GM21390 (cell line): ENCODE measurements around the gene POR.

ENCODE experiments used
- ATAC-seq: cut with Tn5 transposase; IDR thresholded peaks from one replicate; pipeline ENCODE4 v1.9.1; 2021; ENCODE audit not compliant: unreplicated experiment

The POR gene

DNA sequence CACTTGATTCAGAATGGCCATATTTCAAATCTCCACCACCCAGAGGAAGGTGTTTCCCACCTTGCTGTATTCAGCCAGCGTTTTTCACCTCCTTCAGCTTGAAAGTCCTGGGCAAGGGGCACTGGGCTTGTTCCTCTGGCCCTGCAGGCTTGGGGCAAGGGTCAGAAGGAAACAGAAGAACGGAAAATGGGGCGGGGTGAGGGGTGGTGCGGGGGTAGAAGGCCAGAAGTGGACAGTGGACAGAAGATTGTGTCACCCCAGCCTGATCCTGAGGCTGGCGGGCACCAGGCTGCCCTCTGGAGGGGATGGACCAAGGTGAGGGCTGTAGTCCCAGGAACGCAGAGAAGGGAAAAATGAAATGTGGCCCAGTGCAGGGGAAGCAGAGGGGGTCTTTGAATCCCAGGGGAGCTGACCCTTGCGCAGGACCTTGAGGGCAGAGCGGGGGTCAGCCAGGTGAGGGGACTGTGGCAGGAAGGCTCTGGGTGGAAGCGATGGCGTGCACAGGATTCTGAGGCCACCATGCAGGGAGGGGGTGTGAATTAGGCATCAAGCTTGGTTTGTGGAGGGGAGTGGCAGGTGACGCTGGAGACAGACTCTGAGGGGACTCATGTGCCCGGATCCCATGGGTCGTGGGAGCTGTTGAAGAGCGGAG, 56.5 kb downstream of the POR start:
- ATAC-seq = no peak

DNA sequence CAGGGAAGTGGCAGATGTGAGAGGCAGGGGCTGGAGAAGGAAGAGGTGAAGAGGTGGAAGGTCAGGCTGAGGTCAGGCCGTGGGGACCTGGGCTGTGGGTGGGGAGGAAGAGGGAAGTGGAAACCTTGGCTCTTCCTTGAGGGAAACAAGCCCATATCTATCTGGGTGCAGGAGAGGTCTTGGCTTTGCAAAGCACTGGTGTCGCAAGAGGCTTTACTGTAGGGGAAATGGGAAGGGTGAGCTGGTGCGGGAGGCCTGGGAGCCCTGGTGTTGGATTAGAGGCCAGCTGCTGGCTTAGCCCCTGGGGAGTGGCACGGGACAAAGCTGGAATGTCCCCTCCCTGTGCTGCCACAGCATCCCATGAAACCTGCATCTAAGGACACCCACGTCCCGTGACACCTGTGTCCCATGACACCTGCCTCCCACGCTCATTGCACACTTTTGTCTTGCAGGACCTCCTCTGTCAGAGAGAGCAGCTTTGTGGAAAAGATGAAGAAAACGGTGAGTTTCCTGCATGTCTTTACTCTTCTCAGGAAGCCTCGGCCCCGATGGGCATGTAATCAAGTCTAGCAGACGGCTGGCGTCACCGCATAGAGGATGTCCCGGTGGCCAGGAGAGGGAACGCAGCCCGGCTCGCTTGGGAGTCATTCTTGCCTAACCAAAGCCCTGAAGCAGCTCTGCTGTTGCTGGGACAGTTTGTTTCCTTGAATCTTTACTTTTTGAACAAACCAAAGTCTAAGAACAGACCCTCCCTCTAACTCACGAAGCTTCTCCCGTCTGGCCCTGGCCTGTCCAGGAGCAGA, 57.2 kb downstream of the POR start:
- no peak for ATAC-seq

- no peak for ATAC-seq
These were observed 62.8 kb downstream of the POR start for GRCh38 chr7:75977743-75978142.

- no peak for ATAC-seq
These were observed 64.9 kb downstream of the POR start for GRCh38 chr7:75979759-75980429.

DNA sequence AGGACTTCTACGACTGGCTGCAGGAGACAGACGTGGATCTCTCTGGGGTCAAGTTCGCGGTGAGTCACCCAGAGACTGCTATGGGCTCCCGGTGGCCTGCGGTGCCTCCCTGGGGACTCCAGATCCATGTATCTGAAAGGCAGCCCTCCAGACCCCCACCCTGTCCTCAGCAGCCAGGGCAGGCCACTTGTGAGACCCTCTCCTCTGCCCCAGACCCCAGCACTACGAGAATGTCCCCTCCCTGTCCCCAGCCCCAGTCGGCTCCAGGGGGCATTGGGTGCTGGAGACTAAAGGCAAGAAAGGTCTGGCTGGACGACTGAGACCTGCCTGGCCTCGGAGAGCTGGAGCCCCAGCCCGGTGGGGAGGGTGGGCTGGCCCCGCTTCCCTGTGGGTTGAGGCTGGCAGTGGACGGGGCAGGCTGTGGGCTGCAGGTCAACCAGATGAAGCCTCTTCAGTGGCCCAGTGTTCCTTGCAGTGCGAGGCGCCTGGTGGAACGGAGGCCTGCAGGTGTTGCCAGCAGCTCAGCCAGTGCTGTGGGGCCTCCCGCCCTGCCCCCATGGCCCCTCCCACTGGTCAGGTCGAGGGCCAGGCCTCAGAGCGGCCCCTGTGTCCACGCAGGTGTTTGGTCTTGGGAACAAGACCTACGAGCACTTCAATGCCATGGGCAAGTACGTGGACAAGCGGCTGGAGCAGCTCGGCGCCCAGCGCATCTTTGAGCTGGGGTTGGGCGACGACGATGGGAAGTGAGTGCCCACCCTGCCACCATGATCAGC, 65.7 kb downstream of the POR start:
- ATAC-seq = no peak

- no peak for ATAC-seq
These were observed 66.2 kb downstream of the POR start for GRCh38 chr7:75981203-75981452.

GRCh38 chr7:75981453-75982305, 66.7 kb downstream of the POR start:
- ATAC-seq = no peak

DNA sequence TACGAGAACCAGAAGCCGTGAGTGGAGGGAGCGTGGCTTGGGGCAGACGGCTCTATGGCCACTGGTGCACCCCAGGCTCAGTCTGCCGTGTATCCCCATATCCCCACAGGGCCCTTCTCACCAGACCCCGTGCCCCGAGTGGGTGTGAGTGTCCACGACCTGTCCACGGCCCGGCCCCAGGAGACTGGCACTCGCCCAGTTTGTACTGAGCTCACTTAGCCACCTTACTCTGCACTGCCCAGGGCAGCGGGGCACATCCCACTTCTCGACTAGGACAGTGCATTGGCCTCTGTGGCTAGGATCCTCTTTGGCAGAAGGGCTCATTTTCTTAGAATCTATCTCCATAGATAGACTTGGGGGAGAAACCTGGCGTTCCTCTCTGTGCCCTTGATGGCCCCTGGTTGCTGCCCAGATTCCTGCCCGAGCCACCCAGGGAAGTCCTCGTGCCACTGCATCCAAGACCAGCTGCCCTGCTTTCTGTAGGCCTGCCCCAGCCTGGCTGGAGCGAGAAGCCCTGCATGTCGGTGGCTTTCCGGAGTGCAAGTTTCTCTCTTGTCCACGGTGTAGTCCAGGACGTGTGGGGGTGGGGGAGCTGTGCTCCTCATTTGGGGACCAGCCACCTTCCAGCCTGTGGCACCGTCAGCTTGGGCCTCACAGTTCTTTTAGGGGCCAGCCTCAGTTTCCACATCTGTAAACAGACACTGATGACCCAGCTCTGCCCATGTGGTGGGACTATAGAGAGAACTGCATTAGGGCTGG, 67.5 kb downstream of the POR start:
- ATAC-seq = no peak

DNA sequence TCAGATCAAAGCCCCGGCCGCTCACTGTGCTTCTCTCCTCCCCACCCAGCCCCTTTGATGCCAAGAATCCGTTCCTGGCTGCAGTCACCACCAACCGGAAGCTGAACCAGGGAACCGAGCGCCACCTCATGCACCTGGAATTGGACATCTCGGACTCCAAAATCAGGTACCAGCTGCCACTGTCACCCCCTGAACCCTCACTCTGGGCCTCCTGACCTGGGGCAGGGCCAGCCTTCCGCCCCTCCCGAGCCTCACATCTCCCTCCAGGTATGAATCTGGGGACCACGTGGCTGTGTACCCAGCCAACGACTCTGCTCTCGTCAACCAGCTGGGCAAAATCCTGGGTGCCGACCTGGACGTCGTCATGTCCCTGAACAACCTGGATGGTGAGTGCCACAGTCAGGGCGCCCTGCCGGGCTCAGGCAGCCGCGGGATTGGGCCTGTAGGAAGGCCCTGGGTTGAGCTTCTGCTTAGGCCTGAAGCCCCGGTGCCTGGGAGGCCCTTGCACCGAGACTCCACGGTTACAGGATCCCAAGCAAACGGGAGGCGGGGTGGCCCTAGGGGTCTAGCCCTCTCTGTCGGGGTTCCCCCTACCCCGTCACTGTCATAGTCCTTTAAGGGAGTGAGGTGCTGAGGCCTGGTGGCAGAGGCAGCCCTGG, 68.6 kb downstream of the POR start:
- ATAC-seq = no peak

DNA sequence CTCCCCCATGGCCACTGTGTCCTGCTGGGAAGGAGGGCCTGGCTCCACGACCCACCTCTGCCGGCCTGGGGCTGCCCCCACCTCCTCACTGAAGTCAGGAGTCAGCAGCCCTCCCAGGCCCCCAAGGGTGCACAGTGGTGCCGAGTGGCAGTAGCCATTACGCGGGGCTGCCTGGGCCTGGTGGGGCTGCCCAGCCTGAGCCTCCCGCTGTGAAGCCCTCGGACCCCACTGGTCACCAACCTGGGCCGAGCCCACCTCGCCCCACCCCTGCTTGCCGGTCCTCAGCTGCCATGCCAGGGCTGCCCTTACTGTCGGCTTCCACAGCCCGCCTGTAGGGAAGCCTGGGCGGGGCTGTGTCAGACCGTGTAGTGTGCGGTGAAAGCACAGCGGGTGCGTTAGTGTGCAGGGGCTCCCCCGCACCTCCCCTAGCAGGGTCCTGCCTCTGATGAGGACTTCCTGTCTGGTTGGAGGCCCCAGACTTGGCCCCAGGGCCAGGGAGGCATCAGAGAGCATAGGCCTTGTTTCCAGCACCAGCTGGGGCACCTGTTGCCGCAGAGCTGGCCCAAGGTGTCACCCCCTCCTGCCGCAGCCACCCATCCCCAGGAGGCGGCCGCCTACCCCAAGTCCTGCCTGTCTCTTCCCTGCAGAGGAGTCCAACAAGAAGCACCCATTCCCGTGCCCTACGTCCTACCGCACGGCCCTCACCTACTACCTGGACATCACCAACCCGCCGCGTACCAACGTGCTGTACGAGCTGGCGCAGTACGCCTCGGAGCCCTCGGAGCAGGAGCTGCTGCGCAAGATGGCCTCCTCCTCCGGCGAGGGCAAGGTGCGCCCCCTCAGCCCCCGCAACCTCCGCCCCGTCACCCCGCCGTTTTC, 69.4 kb downstream of the POR start:
- no peak for ATAC-seq

DNA sequence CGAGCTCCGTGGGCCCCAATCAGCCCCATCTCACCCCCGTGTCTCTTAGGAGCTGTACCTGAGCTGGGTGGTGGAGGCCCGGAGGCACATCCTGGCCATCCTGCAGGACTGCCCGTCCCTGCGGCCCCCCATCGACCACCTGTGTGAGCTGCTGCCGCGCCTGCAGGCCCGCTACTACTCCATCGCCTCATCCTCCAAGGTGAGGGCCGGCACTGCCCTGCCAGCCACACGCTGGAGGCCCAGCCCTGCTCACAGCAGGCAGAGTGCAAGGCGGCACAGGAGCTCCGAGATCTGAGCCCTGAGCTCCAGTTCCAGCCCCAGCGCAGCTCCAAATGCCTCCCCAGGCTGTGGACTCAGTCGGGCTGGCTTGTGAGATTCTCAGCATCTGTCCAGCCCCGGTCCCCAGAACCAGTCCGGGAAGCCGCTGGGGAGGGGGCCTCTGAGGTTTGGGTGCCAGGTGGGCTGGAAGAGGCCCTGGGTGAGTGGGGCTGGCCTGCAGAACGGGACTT, 70.1 kb downstream of the POR start:
- ATAC-seq = no peak

DNA sequence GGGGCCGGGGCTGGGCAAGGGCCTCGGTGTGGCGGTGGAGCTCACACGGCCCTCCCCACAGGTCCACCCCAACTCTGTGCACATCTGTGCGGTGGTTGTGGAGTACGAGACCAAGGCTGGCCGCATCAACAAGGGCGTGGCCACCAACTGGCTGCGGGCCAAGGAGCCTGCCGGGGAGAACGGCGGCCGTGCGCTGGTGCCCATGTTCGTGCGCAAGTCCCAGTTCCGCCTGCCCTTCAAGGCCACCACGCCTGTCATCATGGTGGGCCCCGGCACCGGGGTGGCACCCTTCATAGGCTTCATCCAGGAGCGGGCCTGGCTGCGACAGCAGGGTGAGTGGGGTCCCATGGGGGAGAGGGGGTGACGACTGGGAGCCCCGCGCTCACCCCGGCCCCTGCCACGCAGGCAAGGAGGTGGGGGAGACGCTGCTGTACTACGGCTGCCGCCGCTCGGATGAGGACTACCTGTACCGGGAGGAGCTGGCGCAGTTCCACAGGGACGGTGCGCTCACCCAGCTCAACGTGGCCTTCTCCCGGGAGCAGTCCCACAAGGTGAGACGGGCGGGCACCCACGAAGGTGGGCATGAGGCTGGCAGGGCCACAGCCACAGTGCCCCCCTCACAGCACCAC, 70.7 kb downstream of the POR start:
- no peak for ATAC-seq

DNA sequence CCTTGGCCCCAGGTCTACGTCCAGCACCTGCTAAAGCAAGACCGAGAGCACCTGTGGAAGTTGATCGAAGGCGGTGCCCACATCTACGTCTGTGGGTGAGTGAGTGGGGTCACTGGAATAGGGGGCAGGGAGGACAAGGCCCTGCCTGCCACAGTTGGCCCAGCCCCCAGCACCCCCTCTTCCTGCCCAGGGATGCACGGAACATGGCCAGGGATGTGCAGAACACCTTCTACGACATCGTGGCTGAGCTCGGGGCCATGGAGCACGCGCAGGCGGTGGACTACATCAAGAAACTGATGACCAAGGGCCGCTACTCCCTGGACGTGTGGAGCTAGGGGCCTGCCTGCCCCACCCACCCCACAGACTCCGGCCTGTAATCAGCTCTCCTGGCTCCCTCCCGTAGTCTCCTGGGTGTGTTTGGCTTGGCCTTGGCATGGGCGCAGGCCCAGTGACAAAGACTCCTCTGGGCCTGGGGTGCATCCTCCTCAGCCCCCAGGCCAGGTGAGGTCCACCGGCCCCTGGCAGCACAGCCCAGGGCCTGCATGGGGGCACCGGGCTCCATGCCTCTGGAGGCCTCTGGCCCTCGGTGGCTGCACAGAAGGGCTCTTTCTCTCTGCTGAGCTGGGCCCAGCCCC, 71.3 kb downstream of the POR start:
- no peak for ATAC-seq

- ATAC-seq = no peak
These were observed 72.3 kb downstream of the POR start for GRCh38 chr7:75987026-75987804.

- ATAC-seq = no peak
These were observed 73.0 kb downstream of the POR start for GRCh38 chr7:75987805-75988567.
